Esophagus squamous epithelium (tissue), 5 donors: ENCODE results near the gene TAS1R1. TPM values are rescaled to one million over a fixed set of nuclear protein-coding genes. Genes with fewer than 3 reads are reported as not detected.

Experiments used
- DNase-seq: peaks from one replicate; lab custom pipeline; 2025; lab: John Stamatoyannopoulos, UW
- H3K27ac ChIP-seq, 4 donors: fragments of 200-600 bp; sonication (generic); one replicate each; pipeline ENCODE4 v1.5.1; 2016 to 2019; ENCODE audit warnings: mild to moderate bottlenecking in 1 of 4
- H3K27me3 ChIP-seq, 4 donors: fragments of 200-600 bp; sonication (generic); 1 replicate in 3 of 4; 2 replicates in 1 of 4; pipeline versions ENCODE4 v1.5.1 to v1.6.0; 2017 to 2021; ENCODE audit warnings: antibody characterized with exemption in 1 of 4
- H3K36me3 ChIP-seq, 3 donors: fragments of 200-600 bp; sonication (generic); one replicate each; pipeline ENCODE4 v1.5.1; 2016 to 2019
- H3K4me1 ChIP-seq, 3 donors: fragments of 200-600 bp; sonication (generic); one replicate each; pipeline ENCODE4 v1.5.1; 2017 to 2019
- H3K4me3 ChIP-seq, 4 donors: fragments of 200-600 bp; sonication (generic); 1 replicate in 3 of 4; 2 replicates in 1 of 4; pipeline ENCODE4 v1.5.1; 2016 to 2019; ENCODE audit warnings: mild to moderate bottlenecking in 2 of 4, moderate library complexity in 1 of 4
- H3K9me3 ChIP-seq, 3 donors: fragments of 200-600 bp; sonication (generic); one replicate each; pipeline ENCODE4 v1.5.1; 2016 to 2019
- POLR2A ChIP-seq, 4 donors: fragments of 450-650 bp; IDR thresholded peaks; one replicate each; pipeline ENCODE4 v1.6.1; 2017; ENCODE audit warnings: antibody characterized with exemption in 4 of 4, mild to moderate bottlenecking in 4 of 4, moderate library complexity in 3 of 4
- WGBS, 2 donors: methylation state at CpG; one replicate each; pipeline ENCODE4 v1.1.5; 2018; 5-methylcytosine and 5-hydroxymethylcytosine counted together
- intact Hi-C: fragments of 100-400 bp; cut with DNase I; formaldehyde crosslinking; loops from one replicate; pipeline ENCODE4 v1.15.0; 2022
- total RNA-seq, 4 donors: library from RNA; depleted of rRNA; stranded (reverse); fragments of >200 nt; gene quantifications; one replicate each; pipeline ENCODE4 v1.1.0, GENCODE V29; 2016
- TF ChIP-seq, protein P1 (sequence below), 6 experiments: fragments of 450-650 bp in 4 of 6; fragments of 200-600 bp in 2 of 6; sonication (generic) in 2 of 6; IDR thresholded peaks; one replicate each; pipeline ENCODE4 v1.5.1; 2016 to 2019; ENCODE audit warnings: antibody characterized with exemption in 6 of 6, mild to moderate bottlenecking in 4 of 6, moderate library complexity in 4 of 6
- donor health status: DM: yes; HTN: yes; CAD: no.

The TAS1R1 gene
- total RNA-seq, 4 donors from 2014 or later = not detected

DNA sequence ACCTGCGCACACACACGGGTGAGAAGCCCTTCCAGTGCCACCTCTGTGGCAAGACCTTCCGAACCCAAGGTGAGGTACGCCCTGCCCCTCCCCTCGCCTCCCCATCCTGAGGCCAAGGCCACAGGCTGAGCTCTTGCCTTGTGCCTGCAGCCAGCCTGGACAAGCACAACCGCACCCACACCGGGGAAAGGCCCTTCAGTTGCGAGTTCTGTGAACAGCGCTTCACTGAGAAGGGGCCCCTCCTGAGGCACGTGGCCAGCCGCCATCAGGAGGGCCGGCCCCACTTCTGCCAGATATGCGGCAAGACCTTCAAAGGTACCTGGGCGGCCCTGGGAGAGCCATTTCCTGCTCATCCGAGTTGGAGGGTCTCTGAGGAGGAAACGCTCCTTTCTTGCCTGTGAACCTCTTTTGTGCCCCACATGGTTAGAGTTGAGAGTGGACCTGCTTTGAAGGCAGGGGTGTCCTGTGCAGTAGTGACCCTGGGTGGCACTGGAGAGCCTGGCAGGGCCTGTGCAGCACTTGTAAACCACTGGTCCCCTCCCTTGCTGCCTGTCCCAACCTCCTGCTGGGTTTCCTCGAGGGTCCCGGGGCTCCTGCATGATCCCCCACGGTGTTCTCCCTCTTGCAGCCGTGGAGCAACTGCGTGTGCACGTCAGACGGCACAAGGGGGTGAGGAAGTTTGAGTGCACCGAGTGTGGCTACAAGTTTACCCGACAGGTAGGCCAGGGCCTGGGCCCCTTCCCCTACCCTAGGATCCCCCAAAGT, 33.2 kb downstream of the TAS1R1 start:
- intact Hi-C loops = no loop called here
- Histone ChIP-seq H3K36me3 (peaks cover 35 to 63% (median 42%) of the 10 kb centered on the region in 3 donors), H3K4me1 (peaks cover 42 to 96% (median 42%) of the 10 kb centered on the region in 3 donors), H3K27ac (peak overlapping the region; percentile 71 to 82 (median 79)), H3K4me3 (no peak overlapping the region), H3K27me3 (no peaks in the 10 kb centered on the region), H3K9me3 (no peaks in the 10 kb centered on the region)
- 51% methylated on average over 3 of the region's 25 CpGs; no CpG with 5 or more reads in 1 of the 2 donors for WGBS, 2 donors
- TF ChIP-seq, protein P1, sequence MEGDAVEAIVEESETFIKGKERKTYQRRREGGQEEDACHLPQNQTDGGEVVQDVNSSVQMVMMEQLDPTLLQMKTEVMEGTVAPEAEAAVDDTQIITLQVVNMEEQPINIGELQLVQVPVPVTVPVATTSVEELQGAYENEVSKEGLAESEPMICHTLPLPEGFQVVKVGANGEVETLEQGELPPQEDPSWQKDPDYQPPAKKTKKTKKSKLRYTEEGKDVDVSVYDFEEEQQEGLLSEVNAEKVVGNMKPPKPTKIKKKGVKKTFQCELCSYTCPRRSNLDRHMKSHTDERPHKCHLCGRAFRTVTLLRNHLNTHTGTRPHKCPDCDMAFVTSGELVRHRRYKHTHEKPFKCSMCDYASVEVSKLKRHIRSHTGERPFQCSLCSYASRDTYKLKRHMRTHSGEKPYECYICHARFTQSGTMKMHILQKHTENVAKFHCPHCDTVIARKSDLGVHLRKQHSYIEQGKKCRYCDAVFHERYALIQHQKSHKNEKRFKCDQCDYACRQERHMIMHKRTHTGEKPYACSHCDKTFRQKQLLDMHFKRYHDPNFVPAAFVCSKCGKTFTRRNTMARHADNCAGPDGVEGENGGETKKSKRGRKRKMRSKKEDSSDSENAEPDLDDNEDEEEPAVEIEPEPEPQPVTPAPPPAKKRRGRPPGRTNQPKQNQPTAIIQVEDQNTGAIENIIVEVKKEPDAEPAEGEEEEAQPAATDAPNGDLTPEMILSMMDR (IDR thresholded peaks at IDR 0.05) = peak in 1 of 6 experiments; percentile 7
- no peak for TF ChIP-seq POLR2A (IDR thresholded peaks at IDR 0.05)
- DNase-seq = no peak

DNA sequence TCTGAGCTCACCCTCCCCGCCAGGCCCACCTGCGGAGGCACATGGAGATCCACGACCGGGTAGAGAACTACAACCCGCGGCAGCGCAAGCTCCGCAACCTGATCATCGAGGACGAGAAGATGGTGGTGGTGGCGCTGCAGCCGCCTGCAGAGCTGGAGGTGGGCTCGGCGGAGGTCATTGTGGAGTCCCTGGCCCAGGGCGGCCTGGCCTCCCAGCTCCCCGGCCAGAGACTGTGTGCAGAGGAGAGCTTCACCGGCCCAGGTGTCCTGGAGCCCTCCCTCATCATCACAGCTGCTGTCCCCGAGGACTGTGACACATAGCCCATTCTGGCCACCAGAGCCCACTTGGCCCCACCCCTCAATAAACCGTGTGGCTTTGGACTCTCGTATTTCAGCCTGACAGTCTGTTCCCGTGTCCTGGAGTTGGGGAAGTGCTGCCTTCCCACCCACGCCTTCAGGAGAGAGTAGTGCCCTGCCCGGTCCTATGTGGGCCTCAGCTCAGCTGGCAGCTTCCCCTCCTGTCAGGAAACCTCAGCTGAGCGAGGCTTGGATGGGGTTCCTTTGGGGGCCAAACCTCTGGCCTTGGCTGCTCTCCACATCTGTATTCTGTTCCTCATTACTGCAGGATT, 33.9 kb downstream of the TAS1R1 start:
- no peaks in the 10 kb centered on the region for H3K9me3 ChIP-seq
- intact Hi-C loops = no loop called here
- no peaks in the 10 kb centered on the region for H3K27me3 ChIP-seq
- H3K27ac ChIP-seq = peak overlapping the region; percentile 71 to 82 (median 79)
- WGBS, 2 donors = 44% methylated on average over 3 of the region's 24 CpGs; no CpG with 5 or more reads in 1 of the 2 donors
- TF ChIP-seq, protein P1 (IDR thresholded peaks at IDR 0.05) = no peak
- TF ChIP-seq POLR2A (IDR thresholded peaks at IDR 0.05) = no peak
- H3K4me3 ChIP-seq = no peak overlapping the region
- peaks cover 42 to 70% (median 49%) of the 10 kb centered on the region in 3 donors for H3K36me3 ChIP-seq
- no peak for DNase-seq
- H3K4me1 ChIP-seq = peaks cover 42 to 97% (median 42%) of the 10 kb centered on the region in 3 donors

DNA sequence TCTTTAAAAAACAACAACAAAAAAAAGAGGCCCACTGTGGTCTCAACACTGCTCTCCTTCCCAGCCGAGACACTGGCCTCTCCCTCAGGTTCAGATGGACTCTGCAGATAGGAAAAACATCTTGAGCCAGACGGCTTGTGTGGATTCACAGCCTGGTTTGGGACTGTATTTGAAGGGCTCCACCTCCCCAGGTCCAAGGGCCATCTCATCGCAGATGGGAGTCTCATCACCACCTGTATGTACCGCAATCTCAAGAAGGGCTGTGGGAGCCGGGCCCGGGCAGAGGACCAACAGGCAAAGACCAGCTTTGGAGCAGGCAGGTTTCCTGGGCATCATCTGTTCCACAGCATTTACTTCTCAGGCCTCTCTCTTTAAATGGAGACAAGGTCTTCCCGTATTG, 34.9 kb downstream of the TAS1R1 start:
- intact Hi-C loops = no loop called here
- DNase-seq = no peak
- Histone ChIP-seq H3K4me3 (no peak overlapping the region), H3K36me3 (peaks cover 48 to 80% (median 59%) of the 10 kb centered on the region in 3 donors), H3K4me1 (peaks cover 42 to 96% (median 42%) of the 10 kb centered on the region in 3 donors), H3K9me3 (no peaks in the 10 kb centered on the region), H3K27me3 (no peaks in the 10 kb centered on the region), H3K27ac (peak overlapping the region in 1 of 4 donors; percentile 78)
- TF ChIP-seq POLR2A (IDR thresholded peaks at IDR 0.05) = no peak
- TF ChIP-seq, protein P1 (IDR thresholded peaks at IDR 0.05) = no peak
- 76 to 86% methylated on average over 6 to 7 of the region's 7 CpGs for WGBS, 2 donors

DNA sequence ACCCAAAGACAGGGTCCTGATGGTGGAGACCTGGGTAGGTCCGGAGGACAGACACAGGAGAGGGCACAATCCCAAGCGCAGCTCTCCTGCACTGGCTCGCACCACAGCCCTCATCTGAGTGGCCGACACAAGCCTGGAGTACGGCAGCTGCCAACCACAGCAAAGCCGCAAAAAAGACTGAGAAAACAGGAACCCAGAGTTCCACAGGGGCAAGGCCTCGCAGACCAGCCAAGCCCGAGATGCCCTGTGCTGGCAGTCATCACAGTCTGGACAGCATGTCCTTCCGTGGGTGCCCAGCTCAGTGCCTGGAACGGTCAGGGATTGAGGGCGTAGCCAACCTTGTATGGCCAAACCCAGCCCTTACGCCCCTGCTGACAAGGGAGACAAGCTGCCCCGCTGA, 36.1 kb downstream of the TAS1R1 start:
- Histone ChIP-seq H3K4me1 (peaks cover 50 to 96% (median 50%) of the 10 kb centered on the region in 3 donors), H3K9me3 (no peaks in the 10 kb centered on the region), H3K27ac (peak overlapping the region in 2 of 4 donors; percentile 28 to 37), H3K36me3 (peaks cover 59 to 90% (median 70%) of the 10 kb centered on the region in 3 donors), H3K27me3 (no peaks in the 10 kb centered on the region), H3K4me3 (no peak overlapping the region)
- WGBS, 2 donors = 62 to 87% methylated on average over 3 to 8 of the region's 13 CpGs
- TF ChIP-seq, protein P1 (IDR thresholded peaks at IDR 0.05) = no peak
- no peak for TF ChIP-seq POLR2A (IDR thresholded peaks at IDR 0.05)
- DNase-seq = no peak
- intact Hi-C loops = no loop called here

DNA sequence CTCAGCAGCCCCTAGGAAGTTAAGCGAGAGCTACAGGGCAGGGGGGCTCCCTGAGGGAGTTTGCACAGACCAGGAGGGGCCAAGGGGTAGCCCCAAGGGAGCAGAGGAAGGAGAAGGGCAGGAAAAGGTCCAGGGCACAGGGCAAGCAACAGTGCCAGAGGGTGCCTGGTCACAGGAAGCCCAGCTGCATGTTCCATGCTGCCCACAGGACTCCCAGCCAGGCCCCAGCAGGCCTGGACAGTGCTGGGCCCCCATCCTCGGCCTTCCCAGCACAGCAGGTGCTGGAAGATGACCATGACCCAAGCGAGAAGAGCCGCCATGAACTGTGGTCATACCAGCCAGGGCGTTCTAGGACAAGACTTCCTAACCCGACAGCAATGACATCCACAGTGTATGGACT, 36.5 kb downstream of the TAS1R1 start:
- peaks cover 49 to 96% (median 50%) of the 10 kb centered on the region in 3 donors for H3K4me1 ChIP-seq
- 68 to 80% methylated on average over 2 to 4 of the region's 6 CpGs for WGBS, 2 donors
- H3K27ac ChIP-seq = peak overlapping the region in 2 of 4 donors; percentile 28 to 37
- H3K4me3 ChIP-seq = no peak overlapping the region
- intact Hi-C loops = no loop called here
- no peak for DNase-seq
- H3K36me3 ChIP-seq = peaks cover 61 to 90% (median 70%) of the 10 kb centered on the region in 3 donors
- H3K9me3 ChIP-seq = no peaks in the 10 kb centered on the region
- TF ChIP-seq, protein P1 (IDR thresholded peaks at IDR 0.05) = no peak
- TF ChIP-seq POLR2A (IDR thresholded peaks at IDR 0.05) = no peak
- H3K27me3 ChIP-seq = no peaks in the 10 kb centered on the region
